KMS-11 (cell line): ENCODE results near the gene GRID1.

Experiments
- H2AFZ ChIP-seq: fragments of 200-600 bp; sonication (generic); 2 replicates; pipeline ENCODE4 v1.6.1; 2016; ENCODE audit warnings: antibody characterized with exemption, mixed run types, low read depth
- H3K27ac ChIP-seq: fragments of 200-600 bp; sonication (generic); 2 replicates; pipeline ENCODE4 v1.6.1; 2016; ENCODE audit warnings: mild to moderate bottlenecking, mixed run types
- H3K27me3 ChIP-seq: fragments of 200-600 bp; sonication (generic); 2 replicates; pipeline ENCODE4 v1.6.1; 2017; ENCODE audit warnings: mild to moderate bottlenecking, low read depth, mixed run types, moderate library complexity; ENCODE audit not compliant: insufficient read depth
- H3K36me3 ChIP-seq: fragments of 200-600 bp; sonication (generic); 2 replicates; pipeline ENCODE4 v1.6.1; 2017; ENCODE audit warnings: mild to moderate bottlenecking, mixed run types; ENCODE audit not compliant: insufficient read depth
- H3K4me1 ChIP-seq: fragments of 200-600 bp; sonication (generic); 2 replicates; pipeline ENCODE4 v1.6.1; 2016; ENCODE audit warnings: mild to moderate bottlenecking, low read depth, mixed run types; ENCODE audit not compliant: poor library complexity, severe bottlenecking
- H3K4me2 ChIP-seq: fragments of 200-600 bp; sonication (generic); 2 replicates; pipeline ENCODE4 v1.7.0; 2016; ENCODE audit warnings: mild to moderate bottlenecking, mixed run types
- H3K4me3 ChIP-seq: fragments of 200-600 bp; sonication (generic); IDR thresholded peaks from 2 replicates; pipeline ENCODE4 v1.6.1; 2017; ENCODE audit warnings: low read depth, low read length, mixed read lengths; ENCODE audit not compliant: insufficient read depth
- H3K79me2 ChIP-seq: fragments of 200-600 bp; sonication (generic); 2 replicates; pipeline ENCODE4 v1.6.1; 2016; ENCODE audit warnings: low read depth, mixed run types; ENCODE audit not compliant: insufficient read depth
- H3K9ac ChIP-seq: fragments of 200-600 bp; sonication (generic); 2 replicates; pipeline ENCODE4 v1.6.1; 2016; ENCODE audit warnings: mild to moderate bottlenecking, mixed run types
- H4K20me1 ChIP-seq: fragments of 200-600 bp; sonication (generic); 2 replicates; pipeline ENCODE4 v1.6.1; 2016; ENCODE audit warnings: mild to moderate bottlenecking, mixed run types; ENCODE audit not compliant: insufficient read depth
- TF ChIP-seq, protein P1 (sequence below): fragments of 200-600 bp; sonication (generic); conservative IDR thresholded peaks from 2 replicates; pipeline ENCODE4 v1.6.1; 2017; ENCODE audit warnings: low read depth, mild to moderate bottlenecking, antibody characterized with exemption, low read length, moderate library complexity, mixed read lengths

Gene GRID1

DNA sequence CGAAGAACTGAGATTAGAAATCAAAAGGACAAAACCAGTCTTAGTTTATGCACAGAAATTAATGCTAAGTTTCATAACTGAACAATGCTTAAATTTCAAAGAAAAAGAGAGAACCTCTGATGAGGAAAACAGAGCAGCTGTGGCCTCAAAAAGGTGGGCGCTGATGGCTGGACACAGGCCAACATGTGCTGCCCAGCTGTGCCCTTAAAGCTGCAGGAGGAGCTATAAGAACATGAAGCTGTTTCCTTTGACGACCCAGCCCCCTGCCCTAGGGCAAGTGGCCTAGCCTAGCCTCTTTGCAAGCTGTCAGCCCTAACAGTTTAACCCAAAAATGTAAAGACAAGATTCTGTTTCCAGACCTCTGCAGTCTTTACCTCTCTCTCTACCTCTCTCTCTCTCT, 107.7 kb downstream of the GRID1 start:
- Histone ChIP-seq H3K36me3 (no peaks in the 10 kb centered on the region), H2AFZ (no peak overlapping the region), H3K9ac (no peak overlapping the region), H3K27me3 (no peaks in the 10 kb centered on the region), H3K4me3 (no peak overlapping the region), H3K4me1 (no peaks in the 10 kb centered on the region), H3K4me2 (no peak overlapping the region), H4K20me1 (no peaks in the 10 kb centered on the region), H3K79me2 (no peaks in the 10 kb centered on the region), H3K27ac (no peak overlapping the region)
- TF ChIP-seq, protein P1, sequence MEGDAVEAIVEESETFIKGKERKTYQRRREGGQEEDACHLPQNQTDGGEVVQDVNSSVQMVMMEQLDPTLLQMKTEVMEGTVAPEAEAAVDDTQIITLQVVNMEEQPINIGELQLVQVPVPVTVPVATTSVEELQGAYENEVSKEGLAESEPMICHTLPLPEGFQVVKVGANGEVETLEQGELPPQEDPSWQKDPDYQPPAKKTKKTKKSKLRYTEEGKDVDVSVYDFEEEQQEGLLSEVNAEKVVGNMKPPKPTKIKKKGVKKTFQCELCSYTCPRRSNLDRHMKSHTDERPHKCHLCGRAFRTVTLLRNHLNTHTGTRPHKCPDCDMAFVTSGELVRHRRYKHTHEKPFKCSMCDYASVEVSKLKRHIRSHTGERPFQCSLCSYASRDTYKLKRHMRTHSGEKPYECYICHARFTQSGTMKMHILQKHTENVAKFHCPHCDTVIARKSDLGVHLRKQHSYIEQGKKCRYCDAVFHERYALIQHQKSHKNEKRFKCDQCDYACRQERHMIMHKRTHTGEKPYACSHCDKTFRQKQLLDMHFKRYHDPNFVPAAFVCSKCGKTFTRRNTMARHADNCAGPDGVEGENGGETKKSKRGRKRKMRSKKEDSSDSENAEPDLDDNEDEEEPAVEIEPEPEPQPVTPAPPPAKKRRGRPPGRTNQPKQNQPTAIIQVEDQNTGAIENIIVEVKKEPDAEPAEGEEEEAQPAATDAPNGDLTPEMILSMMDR, result no peak

DNA sequence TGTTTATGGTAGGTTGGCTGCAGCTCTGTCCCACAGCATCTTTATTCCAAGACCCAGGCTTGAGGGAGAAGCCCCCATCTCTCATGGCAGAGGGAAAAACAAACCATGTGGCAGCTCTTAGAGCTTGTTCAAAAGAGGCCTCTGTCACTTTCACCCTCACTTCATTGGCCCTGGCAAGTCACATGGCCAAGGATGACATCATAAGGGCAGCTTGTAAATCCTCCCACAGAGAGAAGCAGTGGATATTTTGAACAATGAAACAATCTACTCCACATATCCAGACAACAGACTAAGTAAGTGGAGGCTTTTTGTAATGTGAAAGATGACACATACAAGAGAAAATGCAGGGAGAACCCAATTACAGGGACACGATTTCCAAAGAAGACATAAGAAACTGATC, 108.1 kb downstream of the GRID1 start:
- no peaks in the 10 kb centered on the region for H4K20me1 ChIP-seq
- no peak overlapping the region for H3K9ac ChIP-seq
- H3K27ac ChIP-seq, result no peak overlapping the region
- H3K79me2 ChIP-seq, result no peaks in the 10 kb centered on the region
- H3K27me3 ChIP-seq, result no peaks in the 10 kb centered on the region
- H3K4me2 ChIP-seq, result no peak overlapping the region
- H3K4me3 ChIP-seq, result no peak overlapping the region
- TF ChIP-seq, protein P1, result no peak
- H3K4me1 ChIP-seq, result no peaks in the 10 kb centered on the region
- no peak overlapping the region for H2AFZ ChIP-seq
- no peaks in the 10 kb centered on the region for H3K36me3 ChIP-seq

DNA sequence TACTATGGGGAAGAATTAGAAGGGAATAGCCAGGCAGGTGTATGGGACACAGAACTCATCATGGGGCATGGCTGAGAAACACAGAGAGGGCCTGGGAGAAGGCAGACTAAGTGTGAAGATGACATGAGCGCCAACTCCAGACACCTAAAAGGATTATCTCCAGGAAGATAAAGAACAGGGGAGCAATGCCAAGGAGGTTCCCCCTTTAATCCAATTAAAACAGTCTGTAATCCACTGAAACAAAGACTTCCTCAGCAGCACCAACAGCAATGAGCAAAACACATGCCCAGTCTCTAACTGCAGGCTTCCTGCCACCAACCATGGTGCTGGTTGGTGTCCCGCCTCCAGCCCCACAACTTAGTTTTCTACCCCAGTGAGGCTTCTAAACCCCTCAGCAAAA, 108.9 kb downstream of the GRID1 start:
- no peak overlapping the region for H2AFZ ChIP-seq
- TF ChIP-seq, protein P1, result no peak
- no peak overlapping the region for H3K9ac ChIP-seq
- H4K20me1 ChIP-seq, result no peaks in the 10 kb centered on the region
- H3K36me3 ChIP-seq, result no peaks in the 10 kb centered on the region
- no peak overlapping the region for H3K27ac ChIP-seq
- H3K4me1 ChIP-seq, result no peaks in the 10 kb centered on the region
- H3K27me3 ChIP-seq, result no peaks in the 10 kb centered on the region
- H3K79me2 ChIP-seq, result no peaks in the 10 kb centered on the region
- no peak overlapping the region for H3K4me3 ChIP-seq
- H3K4me2 ChIP-seq, result no peak overlapping the region

DNA sequence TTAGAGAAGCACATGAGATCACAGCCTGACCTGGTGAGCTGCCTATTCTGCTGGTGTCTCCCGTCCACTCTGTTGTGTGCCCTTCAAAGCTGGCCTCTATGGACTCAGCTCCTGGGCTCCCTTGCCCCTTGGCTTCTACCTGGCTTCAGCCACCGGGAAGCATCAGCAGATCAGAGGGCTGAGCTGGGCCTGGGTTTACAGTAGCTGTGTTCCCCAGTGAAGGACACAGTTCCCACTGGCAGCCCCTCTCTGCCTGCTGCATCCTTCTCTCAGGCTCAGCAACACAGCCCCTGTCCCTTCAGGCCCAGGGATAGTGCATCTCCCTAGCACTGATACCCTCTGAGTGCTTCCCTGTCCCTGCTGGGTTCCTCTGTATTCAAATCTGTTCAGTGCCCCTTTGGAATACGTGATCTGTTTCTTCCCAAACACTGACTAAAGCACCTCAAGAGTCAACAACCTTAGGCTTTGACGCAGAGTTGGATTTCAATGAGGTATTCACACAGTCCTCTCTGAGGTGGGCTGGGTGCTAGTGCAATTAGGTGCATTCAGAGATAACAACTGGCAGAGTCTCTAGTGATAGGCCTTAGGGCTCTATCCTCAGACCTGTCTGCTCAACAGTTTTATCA, 109.8 kb downstream of the GRID1 start:
- Histone ChIP-seq H3K27me3 (no peaks in the 10 kb centered on the region), H3K79me2 (no peaks in the 10 kb centered on the region), H3K27ac (no peak overlapping the region), H3K4me1 (no peaks in the 10 kb centered on the region), H2AFZ (no peak overlapping the region), H3K4me3 (no peak overlapping the region), H3K36me3 (no peaks in the 10 kb centered on the region), H3K4me2 (no peak overlapping the region), H3K9ac (no peak overlapping the region), H4K20me1 (no peaks in the 10 kb centered on the region)
- TF ChIP-seq, protein P1, result no peak
